ENCODE measurements around the gene N4BP2L1. TPM values are rescaled to one million over a fixed set of nuclear protein-coding genes. Genes with fewer than 3 reads are reported as not detected.

The N4BP2L1 gene
- total RNA-seq, 2 experiments from 2014 or later: 26.2 to 32.2 TPM

- H3K4me3 Mint-ChIP-seq: no peak overlapping the region
- no peak for DNase-seq
- peaks cover 9% of the 10 kb centered on the region for H3K4me1 Mint-ChIP-seq (ENCODE audit: low read depth)
- ChIA-PET CTCF (no interaction called here), POLR2A (no interaction called here)
- no peak overlapping the region for H3K27ac Mint-ChIP-seq
- ATAC-seq: no peak
- H3K36me3 Mint-ChIP-seq (ENCODE audit: low read depth): peaks cover 3% of the 10 kb centered on the region
- no peaks in the 10 kb centered on the region for H3K27me3 Mint-ChIP-seq
- no peaks in the 10 kb centered on the region for H3K9me3 Mint-ChIP-seq
- intact Hi-C loops (cut with micrococcal nuclease): no loop called here
- TF ChIP-seq, protein P1, sequence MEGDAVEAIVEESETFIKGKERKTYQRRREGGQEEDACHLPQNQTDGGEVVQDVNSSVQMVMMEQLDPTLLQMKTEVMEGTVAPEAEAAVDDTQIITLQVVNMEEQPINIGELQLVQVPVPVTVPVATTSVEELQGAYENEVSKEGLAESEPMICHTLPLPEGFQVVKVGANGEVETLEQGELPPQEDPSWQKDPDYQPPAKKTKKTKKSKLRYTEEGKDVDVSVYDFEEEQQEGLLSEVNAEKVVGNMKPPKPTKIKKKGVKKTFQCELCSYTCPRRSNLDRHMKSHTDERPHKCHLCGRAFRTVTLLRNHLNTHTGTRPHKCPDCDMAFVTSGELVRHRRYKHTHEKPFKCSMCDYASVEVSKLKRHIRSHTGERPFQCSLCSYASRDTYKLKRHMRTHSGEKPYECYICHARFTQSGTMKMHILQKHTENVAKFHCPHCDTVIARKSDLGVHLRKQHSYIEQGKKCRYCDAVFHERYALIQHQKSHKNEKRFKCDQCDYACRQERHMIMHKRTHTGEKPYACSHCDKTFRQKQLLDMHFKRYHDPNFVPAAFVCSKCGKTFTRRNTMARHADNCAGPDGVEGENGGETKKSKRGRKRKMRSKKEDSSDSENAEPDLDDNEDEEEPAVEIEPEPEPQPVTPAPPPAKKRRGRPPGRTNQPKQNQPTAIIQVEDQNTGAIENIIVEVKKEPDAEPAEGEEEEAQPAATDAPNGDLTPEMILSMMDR (IDR thresholded peaks at IDR 0.05): no peak
Observed at GRCh38 chr13:32473650-32474049, 45.7 kb upstream of the N4BP2L1 start.

DNA sequence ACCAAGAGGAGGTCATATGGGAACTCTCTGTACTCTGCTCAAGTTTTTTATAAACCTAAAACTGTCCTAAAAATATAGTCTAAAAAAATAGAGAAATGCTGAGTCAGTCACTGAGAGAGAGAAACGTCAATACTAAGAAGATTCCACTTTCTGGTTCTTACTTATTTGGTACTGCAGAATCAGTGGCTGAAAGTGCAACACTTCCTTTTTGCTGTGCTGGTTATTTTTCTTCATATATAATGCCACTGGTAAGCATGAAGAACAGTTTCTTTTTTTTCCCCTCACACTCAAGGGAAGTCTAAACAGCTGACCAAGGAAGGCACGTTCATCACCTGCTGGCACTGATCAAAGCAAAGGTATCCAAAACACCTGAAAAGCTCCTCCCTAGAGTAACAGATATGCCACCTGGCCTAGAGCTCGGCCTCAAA, 44.3 kb upstream of the N4BP2L1 start:
- H3K36me3 Mint-ChIP-seq (ENCODE audit: low read depth): no peaks in the 10 kb centered on the region
- ATAC-seq (no peak), DNase-seq (no peak)
- CTCF ChIA-PET: no interaction called here
- intact Hi-C loops (cut with micrococcal nuclease): no loop called here
- POLR2A ChIA-PET: no interaction called here
- H3K27ac Mint-ChIP-seq: peak overlapping the region; percentile 42
- TF ChIP-seq, protein P1 (IDR thresholded peaks at IDR 0.05): no peak
- H3K9me3 Mint-ChIP-seq: no peaks in the 10 kb centered on the region
- no peak overlapping the region for H3K4me3 Mint-ChIP-seq
- peaks cover 9% of the 10 kb centered on the region for H3K4me1 Mint-ChIP-seq (ENCODE audit: low read depth)
- no peaks in the 10 kb centered on the region for H3K27me3 Mint-ChIP-seq

DNA sequence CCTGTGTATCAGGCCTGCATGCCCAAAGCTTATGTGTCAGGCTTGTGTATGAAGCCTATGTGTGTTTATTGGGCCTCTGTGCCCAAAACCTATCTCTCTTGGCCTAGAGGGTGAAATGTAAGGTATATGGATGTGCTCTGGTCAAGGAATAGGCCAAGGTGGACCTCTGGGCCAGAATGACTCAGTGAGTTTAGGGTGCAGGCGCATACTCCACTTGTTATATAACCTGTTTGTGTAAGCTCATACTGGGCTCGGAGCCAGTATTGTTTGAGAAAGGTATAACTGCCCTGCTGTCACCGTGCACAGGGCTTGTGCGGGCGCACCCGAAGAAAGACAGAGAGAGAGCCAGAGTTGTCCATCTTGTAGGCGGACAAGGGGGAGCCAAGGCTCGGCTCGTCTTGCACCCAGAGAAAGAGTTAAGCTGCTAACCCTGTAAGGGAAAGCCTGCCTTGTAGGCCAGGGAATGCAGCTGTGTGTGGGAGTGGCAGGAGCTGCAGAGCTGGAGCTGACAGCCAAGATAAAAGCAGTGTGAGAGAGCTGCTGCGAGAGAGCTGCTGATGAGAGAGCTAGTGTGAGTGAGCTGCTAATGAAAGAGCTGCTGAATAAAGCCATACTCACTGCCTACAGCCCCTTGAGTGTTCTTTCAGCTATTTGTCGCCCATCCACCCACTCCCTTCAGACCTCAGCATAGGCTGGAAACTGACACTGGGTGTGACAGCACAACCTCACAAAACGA, 43.4 kb upstream of the N4BP2L1 start:
- H3K27ac Mint-ChIP-seq: no peak overlapping the region
- DNase-seq (no peak), ATAC-seq (no peak)
- H3K4me3 Mint-ChIP-seq: no peak overlapping the region
- H3K4me1 Mint-ChIP-seq (ENCODE audit: low read depth): peaks cover 9% of the 10 kb centered on the region
- H3K36me3 Mint-ChIP-seq (ENCODE audit: low read depth): no peaks in the 10 kb centered on the region
- no peaks in the 10 kb centered on the region for H3K27me3 Mint-ChIP-seq
- intact Hi-C loops (cut with micrococcal nuclease): no loop called here
- ChIA-PET POLR2A (no interaction called here), CTCF (interaction anchor here (1.2 to 2.2 kb wide), 3 partner anchors 28 to 115 kb away, joined by 3 to 5 read pairs (median 4); partner anchors contain the start of gene PDS5B)
- TF ChIP-seq, protein P1 (IDR thresholded peaks at IDR 0.05): no peak
- H3K9me3 Mint-ChIP-seq: no peaks in the 10 kb centered on the region

- intact Hi-C loops (cut with micrococcal nuclease): loop anchor here (5.0 kb wide), 1 partner anchor 114 kb away; no protein-coding TSS in a partner anchor
- POLR2A ChIA-PET: no interaction called here
- CTCF ChIA-PET: interaction anchor here (0.7 to 3.5 kb wide), 5 partner anchors 12 to 197 kb away, joined by 3 to 22 read pairs (median 3); no protein-coding TSS in a partner anchor
- no peaks in the 10 kb centered on the region for H3K36me3 Mint-ChIP-seq (ENCODE audit: low read depth)
- H3K27me3 Mint-ChIP-seq: no peaks in the 10 kb centered on the region
- ATAC-seq (no peak), DNase-seq (no peak)
- H3K27ac Mint-ChIP-seq: no peak overlapping the region
- TF ChIP-seq, protein P1 (IDR thresholded peaks at IDR 0.05): no peak
- no peak overlapping the region for H3K4me3 Mint-ChIP-seq
- peaks cover 9% of the 10 kb centered on the region for H3K4me1 Mint-ChIP-seq (ENCODE audit: low read depth)
- no peaks in the 10 kb centered on the region for H3K9me3 Mint-ChIP-seq
Observed at GRCh38 chr13:32468502-32469142, 40.7 kb upstream of the N4BP2L1 start.

DNA sequence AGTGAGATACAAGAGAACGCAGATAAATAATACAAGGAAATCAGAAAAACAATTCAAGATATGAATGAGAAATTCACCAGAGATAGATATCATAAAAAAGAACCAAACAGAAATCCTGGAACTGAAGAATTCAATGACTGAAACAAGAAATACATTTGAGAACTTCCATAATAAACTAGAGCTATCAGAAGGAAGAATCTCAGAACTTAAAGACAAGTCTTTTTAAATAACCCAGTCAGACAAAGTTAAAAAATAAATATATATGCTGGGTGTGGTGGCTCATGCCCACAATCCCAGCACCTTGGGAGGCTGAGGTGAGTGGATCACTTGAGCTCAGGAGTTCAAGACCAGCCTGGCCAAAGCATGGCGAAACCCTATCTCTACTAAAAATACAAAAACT, 28.7 kb upstream of the N4BP2L1 start:
- TF ChIP-seq, protein P1 (IDR thresholded peaks at IDR 0.05): no peak
- CTCF ChIA-PET: interaction anchor here (0.6 to 1.7 kb wide), 2 partner anchors 10 to 12 kb away, joined by 3 to 5 read pairs; no protein-coding TSS in a partner anchor
- DNase-seq (no peak), ATAC-seq (no peak)
- Mint-ChIP-seq H3K4me1 (ENCODE audit: low read depth) (no peaks in the 10 kb centered on the region), H3K27ac (no peak overlapping the region), H3K36me3 (ENCODE audit: low read depth) (peaks cover 32% of the 10 kb centered on the region), H3K27me3 (no peaks in the 10 kb centered on the region), H3K9me3 (peaks cover 27% of the 10 kb centered on the region), H3K4me3 (no peak overlapping the region)
- intact Hi-C loops (cut with micrococcal nuclease): no loop called here
- POLR2A ChIA-PET: no interaction called here
